Measurements from ENCODE around the gene ZNF28. TPM values are rescaled to one million over a fixed set of nuclear protein-coding genes. Genes with fewer than 3 reads are reported as not detected.

ZNF28 gene
- 10 to 100 TPM; 24.6 to 27.6 TPM for total RNA-seq

GRCh38 chr19:52821204-52821960, at the start of gene ZNF28:
Gene ZNF28 (minus strand): TSS chr19:52821633. CDS start chr19:52817958, 3,675 bp downstream.

GRCh38 chr19:52857378-52858191, 36.2 kb upstream of the ZNF28 start, which contains the start of gene ZNF468:
Gene ZNF468 (minus strand): TSS chr19:52857619. CDS start chr19:52854272, 3,347 bp downstream.

DNA sequence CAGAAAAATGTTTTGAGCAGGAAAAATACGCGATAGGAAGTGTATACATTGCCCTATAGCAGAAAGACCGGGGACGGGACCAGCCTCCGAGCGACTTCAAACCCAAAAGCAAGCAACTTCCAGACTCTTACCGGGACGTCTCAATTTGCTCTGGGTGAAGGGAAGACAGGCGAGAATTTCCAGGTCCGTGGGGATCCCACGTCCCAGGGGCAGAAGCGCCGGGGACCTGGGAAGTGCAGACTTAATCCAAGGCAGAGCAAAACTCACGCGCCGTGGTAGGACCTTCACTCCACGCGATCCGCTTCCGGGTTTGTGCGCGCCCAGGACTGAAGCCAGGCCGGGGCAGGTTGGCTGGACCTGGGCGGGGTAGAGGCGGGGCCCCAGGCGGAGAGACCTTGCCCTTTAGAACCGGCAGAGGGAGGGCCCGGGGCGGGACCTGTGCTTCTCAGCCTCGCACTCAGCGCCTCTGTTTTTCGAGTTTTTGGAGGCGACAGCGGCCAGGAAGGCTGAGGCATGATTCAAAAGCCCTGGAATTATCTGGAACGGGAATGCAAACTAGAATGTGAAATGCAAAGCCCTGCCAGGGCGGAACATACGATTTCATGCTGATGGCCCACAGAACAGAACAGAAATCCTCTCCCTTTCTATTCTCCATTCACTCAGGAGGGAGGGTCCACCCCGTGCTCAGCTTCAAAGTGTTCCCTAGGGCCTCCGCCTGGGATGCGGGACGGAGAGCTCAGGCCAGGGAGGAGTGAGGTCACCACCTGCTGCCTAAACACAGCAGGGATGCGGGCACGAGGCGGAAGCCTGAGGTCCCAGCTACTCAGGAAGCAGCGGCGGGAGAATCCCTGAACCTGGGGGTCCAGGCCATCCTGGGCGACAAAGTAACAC, 34.7 kb downstream of the ZNF28 start, which contains the start of gene ZNF600:
ZNF600 (minus strand) TSS at position 328 of the 891 bp plus-strand sequence. CDS start 7,903 bp downstream, outside the sequence.

Other genes with a start within 250 kb of the ZNF28 start
- gene ZNF83, start 183.3 kb downstream of the ZNF28 start, total RNA-seq, result 10 to 100 TPM; 53.7 to 64.0 TPM
- 10 to 100 TPM; 32.5 to 35.0 TPM for gene ZNF611, start 86.6 kb downstream of the ZNF28 start, total RNA-seq
- gene ZNF600, start 34.8 kb downstream of the ZNF28 start, total RNA-seq, result 10 to 100 TPM; 19.0 to 19.4 TPM
- 10 to 100 TPM; 16.8 TPM for gene ZNF468, start 36.0 kb upstream of the ZNF28 start, total RNA-seq
- gene ZNF320, start 76.0 kb upstream of the ZNF28 start, total RNA-seq, result 1 to 10 TPM; 4.6 to 5.6 TPM
- 1 to 10 TPM; 6.5 to 6.6 TPM for gene ZNF888, start 101.8 kb upstream of the ZNF28 start, total RNA-seq
- gene ZNF816, start 141.2 kb upstream of the ZNF28 start, total RNA-seq, result 10 to 100 TPM; 13.0 to 14.3 TPM
- gene ERVV-1, start 192.3 kb upstream of the ZNF28 start, total RNA-seq, result not detected
- not detected for gene ERVV-2, start 223.1 kb upstream of the ZNF28 start, total RNA-seq

Data from activated naive CD4-positive, alpha-beta T cell treated with anti-CD3 and anti-CD28 coated beads, Interleukin-2, amount 10 ng/mL, durations not matched to agents 5 hours and 36 hours (primary cell).